ENCODE measurements around the gene NAV3. TPM values are rescaled to one million over a fixed set of nuclear protein-coding genes. Genes with fewer than 3 reads are reported as not detected.

NAV3 gene
- total and polyA plus RNA-seq, 4 donors = 1.6 to 12.5 (median 5.6) TPM

DNA sequence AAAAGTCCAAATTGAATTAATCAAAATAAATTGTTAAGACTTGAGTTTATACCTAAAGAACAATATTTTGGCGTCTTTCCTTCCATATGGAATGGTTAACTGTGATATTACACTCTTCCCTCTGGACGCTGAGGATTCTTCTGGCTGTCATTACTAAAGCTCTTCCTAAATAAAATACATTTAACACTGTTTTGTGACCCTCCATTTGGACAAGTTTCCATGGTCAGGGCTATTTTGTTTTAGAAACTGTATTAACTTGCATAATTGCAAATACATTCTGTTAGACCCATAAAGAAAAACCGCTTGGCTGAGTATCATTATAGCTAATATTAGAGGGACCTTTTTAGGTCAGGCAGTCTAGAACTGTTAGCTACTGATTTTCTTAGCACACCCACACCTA is 87.4 kb downstream of the NAV3 start:
- 77 to 89% methylated on average over 3 of the region's 3 CpGs for WGBS, 2 donors
- H3K4me3 ChIP-seq = no peak overlapping the region
- H3K9ac ChIP-seq (ENCODE audit: insufficient read depth in 1 of 2, low read length in 2 of 2) = no peak overlapping the region
- no peaks in the 10 kb centered on the region for H3K27me3 ChIP-seq (ENCODE audit: control insufficient read depth in 3 of 3, insufficient read depth in 3 of 3, low read length in 2 of 3)
- no peak for ATAC-seq (ENCODE audit: insufficient read depth, low FRiP score)
- peaks cover 0 to 18% (median 0%) of the 10 kb centered on the region in 5 donors for H3K4me1 ChIP-seq (ENCODE audit: control insufficient read depth in 5 of 5, insufficient read depth in 5 of 5, low read length in 5 of 5)
- DNase-seq = no peak
- no peaks in the 10 kb centered on the region for H3K36me3 ChIP-seq (ENCODE audit: control insufficient read depth in 4 of 4, insufficient read depth in 4 of 4, low read length in 4 of 4)
- no peak overlapping the region for H3K27ac ChIP-seq (ENCODE audit: low read depth in 1 of 2, low read length in 1 of 2)
- TF ChIP-seq, protein P1, sequence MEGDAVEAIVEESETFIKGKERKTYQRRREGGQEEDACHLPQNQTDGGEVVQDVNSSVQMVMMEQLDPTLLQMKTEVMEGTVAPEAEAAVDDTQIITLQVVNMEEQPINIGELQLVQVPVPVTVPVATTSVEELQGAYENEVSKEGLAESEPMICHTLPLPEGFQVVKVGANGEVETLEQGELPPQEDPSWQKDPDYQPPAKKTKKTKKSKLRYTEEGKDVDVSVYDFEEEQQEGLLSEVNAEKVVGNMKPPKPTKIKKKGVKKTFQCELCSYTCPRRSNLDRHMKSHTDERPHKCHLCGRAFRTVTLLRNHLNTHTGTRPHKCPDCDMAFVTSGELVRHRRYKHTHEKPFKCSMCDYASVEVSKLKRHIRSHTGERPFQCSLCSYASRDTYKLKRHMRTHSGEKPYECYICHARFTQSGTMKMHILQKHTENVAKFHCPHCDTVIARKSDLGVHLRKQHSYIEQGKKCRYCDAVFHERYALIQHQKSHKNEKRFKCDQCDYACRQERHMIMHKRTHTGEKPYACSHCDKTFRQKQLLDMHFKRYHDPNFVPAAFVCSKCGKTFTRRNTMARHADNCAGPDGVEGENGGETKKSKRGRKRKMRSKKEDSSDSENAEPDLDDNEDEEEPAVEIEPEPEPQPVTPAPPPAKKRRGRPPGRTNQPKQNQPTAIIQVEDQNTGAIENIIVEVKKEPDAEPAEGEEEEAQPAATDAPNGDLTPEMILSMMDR (IDR thresholded peaks at IDR 0.05; ENCODE audit: control extremely low read depth, extremely low read depth) = no peak
- H3K9me3 ChIP-seq (ENCODE audit: control insufficient read depth in 4 of 4, insufficient read depth in 3 of 4, low read length in 3 of 4) = no peaks in the 10 kb centered on the region

DNA sequence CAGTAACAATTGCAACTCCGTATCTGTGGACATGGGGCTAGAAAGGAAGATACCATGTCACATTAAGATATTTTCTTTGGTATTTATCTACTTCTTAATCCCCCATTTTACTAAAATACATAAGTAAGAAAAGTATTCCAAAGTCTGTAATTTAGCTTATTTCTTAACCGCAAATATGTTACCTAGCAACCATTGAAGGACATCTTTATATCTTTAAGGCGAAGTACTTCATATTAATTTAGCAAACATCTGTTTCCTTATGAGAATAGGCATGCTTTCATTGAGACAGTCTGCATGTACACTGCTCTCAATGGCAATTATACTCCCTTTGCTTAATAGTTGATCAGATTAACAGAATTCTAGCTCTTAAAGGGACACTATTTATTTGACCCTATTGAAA is 88.8 kb downstream of the NAV3 start:
- H3K4me1 ChIP-seq (ENCODE audit: control insufficient read depth in 5 of 5, insufficient read depth in 5 of 5, low read length in 5 of 5) = peaks cover 0 to 7% (median 0%) of the 10 kb centered on the region in 5 donors
- no peaks in the 10 kb centered on the region for H3K36me3 ChIP-seq (ENCODE audit: control insufficient read depth in 4 of 4, insufficient read depth in 4 of 4, low read length in 4 of 4)
- no peak overlapping the region for H3K9ac ChIP-seq (ENCODE audit: insufficient read depth in 1 of 2, low read length in 2 of 2)
- WGBS, 2 donors = 87 to 89% methylated on average over 3 of the region's 3 CpGs
- H3K9me3 ChIP-seq (ENCODE audit: control insufficient read depth in 4 of 4, insufficient read depth in 3 of 4, low read length in 3 of 4) = no peaks in the 10 kb centered on the region
- ATAC-seq (ENCODE audit: insufficient read depth, low FRiP score) (no peak), DNase-seq (no peak)
- no peak overlapping the region for H3K4me3 ChIP-seq
- no peak overlapping the region for H3K27ac ChIP-seq (ENCODE audit: low read depth in 1 of 2, low read length in 1 of 2)
- no peaks in the 10 kb centered on the region for H3K27me3 ChIP-seq (ENCODE audit: control insufficient read depth in 3 of 3, insufficient read depth in 3 of 3, low read length in 2 of 3)
- TF ChIP-seq, protein P1 (IDR thresholded peaks at IDR 0.05; ENCODE audit: control extremely low read depth, extremely low read depth) = no peak

DNA sequence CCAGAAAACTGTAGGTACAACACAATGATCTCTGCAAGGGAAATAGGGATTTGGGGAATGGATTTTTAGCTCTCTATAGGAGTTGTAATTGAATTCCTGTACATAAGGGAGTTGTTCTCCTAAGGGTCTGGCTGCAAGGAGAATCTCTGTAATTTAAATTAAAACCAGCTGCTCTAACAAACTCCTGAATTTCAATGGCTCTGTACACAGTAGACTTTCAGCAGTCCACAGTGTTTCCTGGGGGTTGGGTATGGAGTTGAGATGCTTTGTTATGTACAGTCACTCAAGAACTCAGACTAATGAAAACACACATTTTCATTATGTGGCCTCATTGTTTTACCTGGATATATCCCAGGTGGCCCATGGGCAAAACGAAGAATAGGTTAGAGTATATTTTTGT is 93.2 kb downstream of the NAV3 start:
- no peaks in the 10 kb centered on the region for H3K36me3 ChIP-seq (ENCODE audit: control insufficient read depth in 4 of 4, insufficient read depth in 4 of 4, low read length in 4 of 4)
- no peak overlapping the region for H3K4me3 ChIP-seq
- no peaks in the 10 kb centered on the region for H3K9me3 ChIP-seq (ENCODE audit: control insufficient read depth in 4 of 4, insufficient read depth in 3 of 4, low read length in 3 of 4)
- H3K9ac ChIP-seq (ENCODE audit: insufficient read depth in 1 of 2, low read length in 2 of 2) = no peak overlapping the region
- ATAC-seq (ENCODE audit: insufficient read depth, low FRiP score) = no peak
- no peaks in the 10 kb centered on the region for H3K27me3 ChIP-seq (ENCODE audit: control insufficient read depth in 3 of 3, insufficient read depth in 3 of 3, low read length in 2 of 3)
- TF ChIP-seq, protein P1 (IDR thresholded peaks at IDR 0.05; ENCODE audit: control extremely low read depth, extremely low read depth) = no peak
- H3K27ac ChIP-seq (ENCODE audit: low read depth in 1 of 2, low read length in 1 of 2) = no peak overlapping the region
- no peaks in the 10 kb centered on the region for H3K4me1 ChIP-seq (ENCODE audit: control insufficient read depth in 5 of 5, insufficient read depth in 5 of 5, low read length in 5 of 5)
- no peak for DNase-seq
- WGBS, 2 donors = 59 to 81% methylated on average over 1 of the region's 1 CpG

DNA sequence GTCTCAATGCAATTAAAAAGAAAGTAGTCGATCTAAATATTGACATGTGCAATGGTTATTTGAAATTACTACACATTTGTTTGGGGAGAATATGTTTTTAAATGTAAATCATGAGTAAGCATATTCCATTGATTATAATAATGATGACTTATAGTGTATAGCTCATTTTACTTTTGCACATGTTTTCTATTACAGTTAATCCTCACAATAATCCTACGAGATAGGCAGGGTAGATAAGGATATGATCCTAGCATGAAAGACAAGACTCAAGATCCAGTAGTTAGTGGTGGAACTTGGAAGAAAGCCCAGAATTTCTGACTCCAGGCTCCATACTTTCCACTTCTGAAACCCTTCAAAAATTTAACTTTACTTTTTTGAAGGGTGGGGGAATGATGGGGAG is 94.0 kb downstream of the NAV3 start:
- WGBS, 2 donors = 70 to 85% methylated on average over 2 of the region's 2 CpGs
- TF ChIP-seq, protein P1 (IDR thresholded peaks at IDR 0.05; ENCODE audit: control extremely low read depth, extremely low read depth) = no peak

More for the DNA sequence above, 94.0 kb downstream of the NAV3 start:
- ATAC-seq (ENCODE audit: insufficient read depth, low FRiP score) (no peak), DNase-seq (no peak)
- H3K27ac ChIP-seq (ENCODE audit: low read depth in 1 of 2, low read length in 1 of 2) = no peak overlapping the region
- no peaks in the 10 kb centered on the region for H3K36me3 ChIP-seq (ENCODE audit: control insufficient read depth in 4 of 4, insufficient read depth in 4 of 4, low read length in 4 of 4)
- no peaks in the 10 kb centered on the region for H3K27me3 ChIP-seq (ENCODE audit: control insufficient read depth in 3 of 3, insufficient read depth in 3 of 3, low read length in 2 of 3)
- no peaks in the 10 kb centered on the region for H3K9me3 ChIP-seq (ENCODE audit: control insufficient read depth in 4 of 4, insufficient read depth in 3 of 4, low read length in 3 of 4)
- H3K9ac ChIP-seq (ENCODE audit: insufficient read depth in 1 of 2, low read length in 2 of 2) = no peak overlapping the region
- no peak overlapping the region for H3K4me3 ChIP-seq
- H3K4me1 ChIP-seq (ENCODE audit: control insufficient read depth in 5 of 5, insufficient read depth in 5 of 5, low read length in 5 of 5) = no peaks in the 10 kb centered on the region

Data from lung (tissue), 12 donors.